GM23338 (cell line): ENCODE data around the gene HIP1. TPM values are rescaled to one million over a fixed set of nuclear protein-coding genes. Genes with fewer than 3 reads are reported as not detected.
"Not testable (repeated sequence)": the region's sequence is repeated elsewhere in the genome, so short reads cannot be mapped to it uniquely, and the experiment has no call there.

Experiments
- ATAC-seq: fragments of 200-7000 bp; cut with Tn5 transposase; 3 replicates; pipeline ENCODE4 v1.9.1; 2020
- DNase-seq: peaks from one replicate; pipeline ENCODE4 v3.0.0-alpha.2; 2015; ENCODE audit warnings: low spot score
- H2AFZ ChIP-seq: fragments of 200-600 bp; sonication (generic); 2 replicates; pipeline ENCODE4 v1.8.0; 2016; ENCODE audit warnings: antibody characterized with exemption, mild to moderate bottlenecking, moderate library complexity
- H3F3A ChIP-seq: fragments of 200-600 bp; sonication (generic); replicated peaks from 2 replicates; pipeline ENCODE4 v1.8.0; 2017; ENCODE audit warnings: antibody characterized with exemption, mixed run types, low read depth
- H3K27ac ChIP-seq: fragments of 200-600 bp; sonication (generic); 2 replicates; pipeline ENCODE4 v1.6.1; 2016; ENCODE audit warnings: low read depth
- H3K27me3 ChIP-seq: fragments of 200-600 bp; sonication (generic); 2 replicates; pipeline ENCODE4 v1.8.0; 2016; ENCODE audit warnings: mild to moderate bottlenecking, mixed run types, moderate library complexity; ENCODE audit not compliant: insufficient read depth
- H3K36me3 ChIP-seq: fragments of 200-600 bp; sonication (generic); 2 replicates; pipeline ENCODE4 v1.8.0; 2016; ENCODE audit warnings: mild to moderate bottlenecking; ENCODE audit not compliant: insufficient read depth
- H3K4me1 ChIP-seq: fragments of 200-600 bp; sonication (generic); 2 replicates; pipeline ENCODE4 v1.8.0; 2016; ENCODE audit warnings: mild to moderate bottlenecking, moderate library complexity; ENCODE audit not compliant: insufficient read depth
- H3K4me2 ChIP-seq: fragments of 200-600 bp; sonication (generic); 2 replicates; pipeline ENCODE4 v1.7.1; 2017; ENCODE audit warnings: mixed run types
- H3K4me3 ChIP-seq: fragments of 200-600 bp; sonication (generic); 2 replicates; pipeline ENCODE4 v1.6.1; 2016; ENCODE audit warnings: mixed run types
- H3K79me2 ChIP-seq: fragments of 200-600 bp; sonication (generic); replicated peaks from 2 replicates; pipeline ENCODE4 v1.8.0; 2017; ENCODE audit warnings: mild to moderate bottlenecking; ENCODE audit not compliant: insufficient read depth
- H3K9me2 ChIP-seq: fragments of 200-600 bp; sonication (generic); 2 replicates; pipeline ENCODE4 v1.8.0; 2017; ENCODE audit not compliant: insufficient read depth
- H4K20me1 ChIP-seq: fragments of 200-600 bp; sonication (generic); replicated peaks from 2 replicates; pipeline ENCODE4 v1.8.0; 2017; ENCODE audit warnings: mild to moderate bottlenecking; ENCODE audit not compliant: insufficient read depth
- H3K27ac Mint-ChIP-seq: 2 replicates; pipeline ENCODE4 v1.8.0; 2020; ENCODE audit warnings: inconsistent platforms, mild to moderate bottlenecking, moderate library complexity, mixed read lengths
- H3K27me3 Mint-ChIP-seq: 3 replicates; pipeline ENCODE4 v1.8.0; 2022; ENCODE audit warnings: low read depth, mild to moderate bottlenecking, moderate library complexity, mixed read lengths, inconsistent platforms; ENCODE audit not compliant: insufficient read depth, poor library complexity
- H3K36me3 Mint-ChIP-seq: 3 replicates; pipeline ENCODE4 v1.8.0; 2021; ENCODE audit warnings: low read depth, mild to moderate bottlenecking, inconsistent platforms, moderate library complexity, mixed read lengths
- H3K4me1 Mint-ChIP-seq: 3 replicates; pipeline ENCODE4 v1.8.0; 2020; ENCODE audit warnings: mild to moderate bottlenecking, inconsistent platforms, mixed read lengths
- H3K4me3 Mint-ChIP-seq: 3 replicates; pipeline ENCODE4 v1.8.0; 2021; ENCODE audit warnings: moderate library complexity, mild to moderate bottlenecking, inconsistent platforms, mixed read lengths
- H3K9me3 Mint-ChIP-seq: 3 replicates; pipeline ENCODE4 v1.8.0; 2020; ENCODE audit warnings: moderate library complexity, mild to moderate bottlenecking, inconsistent platforms, mixed read lengths
- CTCF ChIP-seq, 2 experiments: fragments of 200-600 bp in 1 of 2; sonication (generic) in 1 of 2; conservative IDR thresholded peaks; 2 replicates each; pipeline versions ENCODE4 v1.5.1 to v1.6.1; 2016 to 2017; ENCODE audit warnings: antibody characterized with exemption in 2 of 2, low read depth in 2 of 2, mild to moderate bottlenecking in 2 of 2, moderate library complexity in 1 of 2
- JUNB ChIP-seq: IDR thresholded peaks from one replicate; pipeline ENCODE4 v1.6.1; 2016; ENCODE audit warnings: antibody characterized with exemption; ENCODE audit not compliant: unreplicated experiment
- NANOG ChIP-seq: IDR thresholded peaks from 2 replicates; pipeline ENCODE4 v1.6.1; 2016; ENCODE audit warnings: antibody characterized with exemption, borderline replicate concordance
- POLR2AphosphoS5 ChIP-seq: IDR thresholded peaks from 2 replicates; pipeline ENCODE4 v1.6.1; 2016; ENCODE audit warnings: antibody characterized with exemption, low read depth
- REST ChIP-seq: IDR thresholded peaks from one replicate; pipeline ENCODE4 v1.6.1; 2018; ENCODE audit warnings: antibody characterized with exemption; ENCODE audit not compliant: unreplicated experiment
- ZNF331 ChIP-seq: fragments of 250-450 bp; sonication (Bioruptor Pico); IDR thresholded peaks from 2 replicates; pipeline ENCODE4 v1.5.0; 2020; ENCODE audit warnings: low read depth, mild to moderate bottlenecking, moderate library complexity
- polyA plus RNA-seq: library from polyadenylated mRNA; unstranded; fragments of >200 nt; fragmentation: Nextera tagmentation; extraction: Ambion mirVana; gene quantifications from 2 replicates; pipeline ENCODE4 v1.2.1, GENCODE V29; 2016
- total RNA-seq: library from RNA; depleted of rRNA; stranded (reverse); fragments of >200 nt; shearing (Covaris generic); gene quantifications from 2 replicates; pipeline ENCODE4 v1.2.3, GENCODE V29; 2014

The HIP1 gene
- total and polyA plus RNA-seq, 2 experiments from 2014 or later = 24.9 to 80.8 TPM

- no peaks in the 10 kb centered on the region for H3K27me3 ChIP-seq
- H3K4me3 ChIP-seq = no peak overlapping the region
- ATAC-seq = no peak
- H3K27ac ChIP-seq = no peak overlapping the region
- Mint-ChIP-seq H3K9me3 (no peaks in the 10 kb centered on the region; the same call in 2 of the 3 replicates), H3K4me1 (peaks cover 3% of the 10 kb centered on the region), H3K36me3 (no peaks in the 10 kb centered on the region), H3K4me3 (no peak overlapping the region), H3K27ac (no peak overlapping the region), H3K27me3 (peaks cover 5% of the 10 kb centered on the region)
- H3K36me3 ChIP-seq = no peaks in the 10 kb centered on the region
- no peaks in the 10 kb centered on the region for H3F3A ChIP-seq
- H2AFZ ChIP-seq = no peak overlapping the region
- TF ChIP-seq POLR2AphosphoS5 (no peak), NANOG (no peak), JUNB (no peak)
- no peaks in the 10 kb centered on the region for H3K79me2 ChIP-seq
- H4K20me1 ChIP-seq = no peaks in the 10 kb centered on the region
- H3K4me2 ChIP-seq = no peak overlapping the region
- no peak for DNase-seq
- no peaks in the 10 kb centered on the region for H3K9me2 ChIP-seq
- no peaks in the 10 kb centered on the region for H3K4me1 ChIP-seq
These were observed 32.5 kb upstream of the HIP1 start for GRCh38 chr7:75771224-75771623.

GRCh38 chr7:75762350-75762917 lies 23.7 kb upstream of the HIP1 start:
- Histone ChIP-seq H3K4me2 (no peak overlapping the region), H3F3A (no peaks in the 10 kb centered on the region), H3K4me1 (no peaks in the 10 kb centered on the region), H3K79me2 (no peaks in the 10 kb centered on the region), H3K36me3 (no peaks in the 10 kb centered on the region), H4K20me1 (no peaks in the 10 kb centered on the region), H3K9me2 (no peaks in the 10 kb centered on the region), H3K27ac (no peak overlapping the region), H3K4me3 (no peak overlapping the region), H2AFZ (no peak overlapping the region), H3K27me3 (no peaks in the 10 kb centered on the region)
- peak; percentile 88 for DNase-seq
- TF ChIP-seq CTCF (conservative IDR thresholded peaks at IDR 0.05; ENCODE audit: low read depth in 2 of 2) = peak; percentile 74 to 77
- TF ChIP-seq NANOG = no peak
- no peak for TF ChIP-seq REST
- no peak for TF ChIP-seq ZNF331 (CRISPR knock-in tag)
- Mint-ChIP-seq H3K4me1 (no peaks in the 10 kb centered on the region; the same call in 2 of the 3 replicates), H3K27me3 (peaks cover 2% of the 10 kb centered on the region), H3K36me3 (no peaks in the 10 kb centered on the region), H3K27ac (no peak overlapping the region), H3K9me3 (0 out of 3 replicates have a peak, but pooled peaks cover 2% of the 10 kb centered on the region), H3K4me3 (no peak overlapping the region)
- peak; percentile 94 for ATAC-seq

- H3K27ac Mint-ChIP-seq, H3K36me3 ChIP-seq, H3K4me2 ChIP-seq, ATAC-seq, H3K27ac ChIP-seq, H3K4me1 ChIP-seq, H3K27me3 ChIP-seq, H3K4me1 Mint-ChIP-seq, H3K36me3 Mint-ChIP-seq, H3K79me2 ChIP-seq, H2AFZ ChIP-seq, H3K9me2 ChIP-seq, H4K20me1 ChIP-seq, H3F3A ChIP-seq, DNase-seq, H3K27me3 Mint-ChIP-seq, H3K4me3 ChIP-seq, H3K9me3 Mint-ChIP-seq, H3K4me3 Mint-ChIP-seq: not testable (repeated sequence)
These were observed 23.1 kb upstream of the HIP1 start for GRCh38 chr7:75761801-75762200.
